GM23338 (cell line): ENCODE measurements around the gene BRI3BP. TPM values are rescaled to one million over a fixed set of nuclear protein-coding genes. Genes with fewer than 3 reads are reported as not detected.
A peak's percentile ranks its signal among the peaks of the same experiment; 100 is the strongest.

Experiments
- ATAC-seq: fragments of 200-7000 bp; cut with Tn5 transposase; 3 replicates; pipeline ENCODE4 v1.9.1; 2020
- DNase-seq: peaks from one replicate; pipeline ENCODE4 v3.0.0-alpha.2; 2015; ENCODE audit warnings: low spot score
- H2AFZ ChIP-seq: fragments of 200-600 bp; sonication (generic); 2 replicates; pipeline ENCODE4 v1.8.0; 2016; ENCODE audit warnings: antibody characterized with exemption, mild to moderate bottlenecking, moderate library complexity
- H3F3A ChIP-seq: fragments of 200-600 bp; sonication (generic); replicated peaks from 2 replicates; pipeline ENCODE4 v1.8.0; 2017; ENCODE audit warnings: antibody characterized with exemption, mixed run types, low read depth
- H3K27ac ChIP-seq: fragments of 200-600 bp; sonication (generic); 2 replicates; pipeline ENCODE4 v1.6.1; 2016; ENCODE audit warnings: low read depth
- H3K27me3 ChIP-seq: fragments of 200-600 bp; sonication (generic); 2 replicates; pipeline ENCODE4 v1.8.0; 2016; ENCODE audit warnings: mild to moderate bottlenecking, mixed run types, moderate library complexity; ENCODE audit not compliant: insufficient read depth
- H3K36me3 ChIP-seq: fragments of 200-600 bp; sonication (generic); 2 replicates; pipeline ENCODE4 v1.8.0; 2016; ENCODE audit warnings: mild to moderate bottlenecking; ENCODE audit not compliant: insufficient read depth
- H3K4me1 ChIP-seq: fragments of 200-600 bp; sonication (generic); 2 replicates; pipeline ENCODE4 v1.8.0; 2016; ENCODE audit warnings: mild to moderate bottlenecking, moderate library complexity; ENCODE audit not compliant: insufficient read depth
- H3K4me2 ChIP-seq: fragments of 200-600 bp; sonication (generic); 2 replicates; pipeline ENCODE4 v1.7.1; 2017; ENCODE audit warnings: mixed run types
- H3K4me3 ChIP-seq: fragments of 200-600 bp; sonication (generic); 2 replicates; pipeline ENCODE4 v1.6.1; 2016; ENCODE audit warnings: mixed run types
- H3K79me2 ChIP-seq: fragments of 200-600 bp; sonication (generic); replicated peaks from 2 replicates; pipeline ENCODE4 v1.8.0; 2017; ENCODE audit warnings: mild to moderate bottlenecking; ENCODE audit not compliant: insufficient read depth
- H3K9me2 ChIP-seq: fragments of 200-600 bp; sonication (generic); 2 replicates; pipeline ENCODE4 v1.8.0; 2017; ENCODE audit not compliant: insufficient read depth
- H4K20me1 ChIP-seq: fragments of 200-600 bp; sonication (generic); replicated peaks from 2 replicates; pipeline ENCODE4 v1.8.0; 2017; ENCODE audit warnings: mild to moderate bottlenecking; ENCODE audit not compliant: insufficient read depth
- H3K27ac Mint-ChIP-seq: 2 replicates; pipeline ENCODE4 v1.8.0; 2020; ENCODE audit warnings: inconsistent platforms, mild to moderate bottlenecking, moderate library complexity, mixed read lengths
- H3K27me3 Mint-ChIP-seq: 3 replicates; pipeline ENCODE4 v1.8.0; 2022; ENCODE audit warnings: low read depth, mild to moderate bottlenecking, moderate library complexity, mixed read lengths, inconsistent platforms; ENCODE audit not compliant: insufficient read depth, poor library complexity
- H3K36me3 Mint-ChIP-seq: 3 replicates; pipeline ENCODE4 v1.8.0; 2021; ENCODE audit warnings: low read depth, mild to moderate bottlenecking, inconsistent platforms, moderate library complexity, mixed read lengths
- H3K4me1 Mint-ChIP-seq: 3 replicates; pipeline ENCODE4 v1.8.0; 2020; ENCODE audit warnings: mild to moderate bottlenecking, inconsistent platforms, mixed read lengths
- H3K4me3 Mint-ChIP-seq: 3 replicates; pipeline ENCODE4 v1.8.0; 2021; ENCODE audit warnings: moderate library complexity, mild to moderate bottlenecking, inconsistent platforms, mixed read lengths
- H3K9me3 Mint-ChIP-seq: 3 replicates; pipeline ENCODE4 v1.8.0; 2020; ENCODE audit warnings: moderate library complexity, mild to moderate bottlenecking, inconsistent platforms, mixed read lengths
- CREB1 ChIP-seq: fragments of 250-450 bp; sonication (Bioruptor Pico); IDR thresholded peaks from 2 replicates; pipeline ENCODE4 v1.5.0; 2020; ENCODE audit warnings: low read depth, mild to moderate bottlenecking, moderate library complexity
- EZH2 ChIP-seq: fragments of 200-600 bp; sonication (generic); IDR thresholded peaks from one replicate; pipeline ENCODE4 v1.8.0; 2017; ENCODE audit warnings: antibody characterized with exemption, mild to moderate bottlenecking, low read depth; ENCODE audit not compliant: unreplicated experiment
- EZH2phosphoT487 ChIP-seq: fragments of 200-600 bp; sonication (generic); IDR thresholded peaks from one replicate; pipeline ENCODE4 v1.8.1; 2018; ENCODE audit warnings: antibody characterized with exemption; ENCODE audit not compliant: unreplicated experiment
- JUNB ChIP-seq: IDR thresholded peaks from one replicate; pipeline ENCODE4 v1.6.1; 2016; ENCODE audit warnings: antibody characterized with exemption; ENCODE audit not compliant: unreplicated experiment
- NANOG ChIP-seq: IDR thresholded peaks from 2 replicates; pipeline ENCODE4 v1.6.1; 2016; ENCODE audit warnings: antibody characterized with exemption, borderline replicate concordance
- POLR2AphosphoS5 ChIP-seq: IDR thresholded peaks from 2 replicates; pipeline ENCODE4 v1.6.1; 2016; ENCODE audit warnings: antibody characterized with exemption, low read depth
- STAT1 ChIP-seq: IDR thresholded peaks from one replicate; pipeline ENCODE4 v1.6.1; 2016; ENCODE audit warnings: antibody characterized with exemption; ENCODE audit not compliant: unreplicated experiment
- ZNF114 ChIP-seq: fragments of 250-450 bp; sonication (Bioruptor Pico); IDR thresholded peaks from 2 replicates; pipeline ENCODE4 v1.5.0; 2020; ENCODE audit warnings: mild to moderate bottlenecking, moderate library complexity
- ZNF331 ChIP-seq: fragments of 250-450 bp; sonication (Bioruptor Pico); IDR thresholded peaks from 2 replicates; pipeline ENCODE4 v1.5.0; 2020; ENCODE audit warnings: low read depth, mild to moderate bottlenecking, moderate library complexity
- ZNF462 ChIP-seq: fragments of 250-450 bp; sonication (Bioruptor Pico); IDR thresholded peaks from 2 replicates; pipeline ENCODE4 v1.5.0; 2020; ENCODE audit warnings: mild to moderate bottlenecking, moderate library complexity
- polyA plus RNA-seq: library from polyadenylated mRNA; unstranded; fragments of >200 nt; fragmentation: Nextera tagmentation; extraction: Ambion mirVana; gene quantifications from 2 replicates; pipeline ENCODE4 v1.2.1, GENCODE V29; 2016
- total RNA-seq: library from RNA; depleted of rRNA; stranded (reverse); fragments of >200 nt; shearing (Covaris generic); gene quantifications from 2 replicates; pipeline ENCODE4 v1.2.3, GENCODE V29; 2014
- TF ChIP-seq, protein P1 (sequence below): IDR thresholded peaks from 2 replicates; pipeline ENCODE4 v1.6.1; 2016; ENCODE audit warnings: antibody characterized with exemption
- TF ChIP-seq, protein P2 (sequence below), 2 experiments: fragments of 200-600 bp in 1 of 2; sonication (generic) in 1 of 2; conservative IDR thresholded peaks; 2 replicates each; pipeline versions ENCODE4 v1.5.1 to v1.6.1; 2016 to 2017; ENCODE audit warnings: antibody characterized with exemption in 2 of 2, low read depth in 2 of 2, mild to moderate bottlenecking in 2 of 2, moderate library complexity in 1 of 2
- TF ChIP-seq, protein P3 (sequence below): IDR thresholded peaks from one replicate; pipeline ENCODE4 v1.6.1; 2018; ENCODE audit warnings: antibody characterized with exemption; ENCODE audit not compliant: unreplicated experiment

The BRI3BP gene
- total and polyA plus RNA-seq, 2 experiments from 2014 or later, result 5.8 to 10.7 TPM

- Mint-ChIP-seq H3K4me3 (no peak overlapping the region), H3K9me3 (peaks cover 17% of the 10 kb centered on the region; the same call in 2 of the 3 replicates), H3K36me3 (peaks cover 8% of the 10 kb centered on the region), H3K4me1 (peaks cover 5% of the 10 kb centered on the region), H3K27ac (no peak overlapping the region), H3K27me3 (peaks cover 4% of the 10 kb centered on the region)
- DNase-seq (no peak), ATAC-seq (no peak)
- no peaks in the 10 kb centered on the region for H4K20me1 ChIP-seq
- H3K4me3 ChIP-seq, result no peak overlapping the region
- H3K9me2 ChIP-seq, result no peaks in the 10 kb centered on the region
- H3K27me3 ChIP-seq, result no peaks in the 10 kb centered on the region
- H3K36me3 ChIP-seq, result no peaks in the 10 kb centered on the region
- TF ChIP-seq EZH2 (no peak), EZH2phosphoT487 (no peak), ZNF114 (CRISPR knock-in tag) (no peak), ZNF331 (no peak), ZNF462 (no peak), POLR2AphosphoS5 (no peak), JUNB (no peak), CREB1 (no peak), NANOG (no peak), STAT1 (no peak)
- TF ChIP-seq, protein P1, sequence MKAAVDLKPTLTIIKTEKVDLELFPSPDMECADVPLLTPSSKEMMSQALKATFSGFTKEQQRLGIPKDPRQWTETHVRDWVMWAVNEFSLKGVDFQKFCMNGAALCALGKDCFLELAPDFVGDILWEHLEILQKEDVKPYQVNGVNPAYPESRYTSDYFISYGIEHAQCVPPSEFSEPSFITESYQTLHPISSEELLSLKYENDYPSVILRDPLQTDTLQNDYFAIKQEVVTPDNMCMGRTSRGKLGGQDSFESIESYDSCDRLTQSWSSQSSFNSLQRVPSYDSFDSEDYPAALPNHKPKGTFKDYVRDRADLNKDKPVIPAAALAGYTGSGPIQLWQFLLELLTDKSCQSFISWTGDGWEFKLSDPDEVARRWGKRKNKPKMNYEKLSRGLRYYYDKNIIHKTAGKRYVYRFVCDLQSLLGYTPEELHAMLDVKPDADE, result no peak
- TF ChIP-seq, protein P2, sequence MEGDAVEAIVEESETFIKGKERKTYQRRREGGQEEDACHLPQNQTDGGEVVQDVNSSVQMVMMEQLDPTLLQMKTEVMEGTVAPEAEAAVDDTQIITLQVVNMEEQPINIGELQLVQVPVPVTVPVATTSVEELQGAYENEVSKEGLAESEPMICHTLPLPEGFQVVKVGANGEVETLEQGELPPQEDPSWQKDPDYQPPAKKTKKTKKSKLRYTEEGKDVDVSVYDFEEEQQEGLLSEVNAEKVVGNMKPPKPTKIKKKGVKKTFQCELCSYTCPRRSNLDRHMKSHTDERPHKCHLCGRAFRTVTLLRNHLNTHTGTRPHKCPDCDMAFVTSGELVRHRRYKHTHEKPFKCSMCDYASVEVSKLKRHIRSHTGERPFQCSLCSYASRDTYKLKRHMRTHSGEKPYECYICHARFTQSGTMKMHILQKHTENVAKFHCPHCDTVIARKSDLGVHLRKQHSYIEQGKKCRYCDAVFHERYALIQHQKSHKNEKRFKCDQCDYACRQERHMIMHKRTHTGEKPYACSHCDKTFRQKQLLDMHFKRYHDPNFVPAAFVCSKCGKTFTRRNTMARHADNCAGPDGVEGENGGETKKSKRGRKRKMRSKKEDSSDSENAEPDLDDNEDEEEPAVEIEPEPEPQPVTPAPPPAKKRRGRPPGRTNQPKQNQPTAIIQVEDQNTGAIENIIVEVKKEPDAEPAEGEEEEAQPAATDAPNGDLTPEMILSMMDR (conservative IDR thresholded peaks at IDR 0.05; ENCODE audit: low read depth in 2 of 2), result no peak
- TF ChIP-seq, protein P3, sequence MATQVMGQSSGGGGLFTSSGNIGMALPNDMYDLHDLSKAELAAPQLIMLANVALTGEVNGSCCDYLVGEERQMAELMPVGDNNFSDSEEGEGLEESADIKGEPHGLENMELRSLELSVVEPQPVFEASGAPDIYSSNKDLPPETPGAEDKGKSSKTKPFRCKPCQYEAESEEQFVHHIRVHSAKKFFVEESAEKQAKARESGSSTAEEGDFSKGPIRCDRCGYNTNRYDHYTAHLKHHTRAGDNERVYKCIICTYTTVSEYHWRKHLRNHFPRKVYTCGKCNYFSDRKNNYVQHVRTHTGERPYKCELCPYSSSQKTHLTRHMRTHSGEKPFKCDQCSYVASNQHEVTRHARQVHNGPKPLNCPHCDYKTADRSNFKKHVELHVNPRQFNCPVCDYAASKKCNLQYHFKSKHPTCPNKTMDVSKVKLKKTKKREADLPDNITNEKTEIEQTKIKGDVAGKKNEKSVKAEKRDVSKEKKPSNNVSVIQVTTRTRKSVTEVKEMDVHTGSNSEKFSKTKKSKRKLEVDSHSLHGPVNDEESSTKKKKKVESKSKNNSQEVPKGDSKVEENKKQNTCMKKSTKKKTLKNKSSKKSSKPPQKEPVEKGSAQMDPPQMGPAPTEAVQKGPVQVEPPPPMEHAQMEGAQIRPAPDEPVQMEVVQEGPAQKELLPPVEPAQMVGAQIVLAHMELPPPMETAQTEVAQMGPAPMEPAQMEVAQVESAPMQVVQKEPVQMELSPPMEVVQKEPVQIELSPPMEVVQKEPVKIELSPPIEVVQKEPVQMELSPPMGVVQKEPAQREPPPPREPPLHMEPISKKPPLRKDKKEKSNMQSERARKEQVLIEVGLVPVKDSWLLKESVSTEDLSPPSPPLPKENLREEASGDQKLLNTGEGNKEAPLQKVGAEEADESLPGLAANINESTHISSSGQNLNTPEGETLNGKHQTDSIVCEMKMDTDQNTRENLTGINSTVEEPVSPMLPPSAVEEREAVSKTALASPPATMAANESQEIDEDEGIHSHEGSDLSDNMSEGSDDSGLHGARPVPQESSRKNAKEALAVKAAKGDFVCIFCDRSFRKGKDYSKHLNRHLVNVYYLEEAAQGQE, result no peak
- no peak overlapping the region for H2AFZ ChIP-seq
- H3K27ac ChIP-seq, result peak overlapping the region; percentile 59; the same call in 1 of the 2 replicates
- no peak overlapping the region for H3K4me2 ChIP-seq
- H3F3A ChIP-seq, result no peaks in the 10 kb centered on the region
- H3K79me2 ChIP-seq, result no peaks in the 10 kb centered on the region
- peaks cover 4% of the 10 kb centered on the region; the same call in 1 of the 2 replicates for H3K4me1 ChIP-seq
These were observed 39.8 kb downstream of the BRI3BP start for GRCh38 chr12:125033288-125033687.
